Progenitor cell of endocrine pancreas (in vitro differentiated cells): Measurements from ENCODE around the gene TCEA2. TPM values are rescaled to one million over a fixed set of nuclear protein-coding genes. Genes with fewer than 3 reads are reported as not detected.

Experiments
- DNase-seq: peaks from one replicate; pipeline ENCODE4 v3.0.0; 2021; ENCODE audit warnings: low spot score; ENCODE audit not compliant: unreplicated experiment
- H3K27ac Mint-ChIP-seq: 2 replicates; pipeline ENCODE4 v1.8.0; 2021; ENCODE audit warnings: mild to moderate bottlenecking, moderate library complexity, mixed read lengths
- H3K27me3 Mint-ChIP-seq: 2 replicates; pipeline ENCODE4 v1.8.0; 2021; ENCODE audit warnings: mixed read lengths
- H3K36me3 Mint-ChIP-seq: 2 replicates; pipeline ENCODE4 v1.8.0; 2022; ENCODE audit warnings: mixed read lengths; ENCODE audit not compliant: insufficient read depth
- H3K4me1 Mint-ChIP-seq: 2 replicates; pipeline ENCODE4 v1.8.0; 2021; ENCODE audit warnings: low read depth, mixed read lengths
- H3K4me3 Mint-ChIP-seq: 2 replicates; pipeline ENCODE4 v1.8.0; 2021; ENCODE audit warnings: low read depth, mild to moderate bottlenecking, moderate library complexity, mixed read lengths
- H3K9me3 Mint-ChIP-seq: 2 replicates; pipeline ENCODE4 v1.8.0; 2021; ENCODE audit warnings: low read depth, mixed read lengths
- total RNA-seq: library from RNA; stranded (reverse); gene quantifications from 2 replicates; pipeline ENCODE4 v1.2.1, GENCODE V29; 2021
- TF ChIP-seq, protein P1 (sequence below): fragments of 200-600 bp; sonication (generic); IDR thresholded peaks from one replicate; pipeline ENCODE4 v1.5.0; 2021; ENCODE audit warnings: antibody characterized with exemption, mild to moderate bottlenecking; ENCODE audit not compliant: unreplicated experiment

The TCEA2 gene
- total RNA-seq, 1 donor from 2014 or later = 92.7 TPM

DNA sequence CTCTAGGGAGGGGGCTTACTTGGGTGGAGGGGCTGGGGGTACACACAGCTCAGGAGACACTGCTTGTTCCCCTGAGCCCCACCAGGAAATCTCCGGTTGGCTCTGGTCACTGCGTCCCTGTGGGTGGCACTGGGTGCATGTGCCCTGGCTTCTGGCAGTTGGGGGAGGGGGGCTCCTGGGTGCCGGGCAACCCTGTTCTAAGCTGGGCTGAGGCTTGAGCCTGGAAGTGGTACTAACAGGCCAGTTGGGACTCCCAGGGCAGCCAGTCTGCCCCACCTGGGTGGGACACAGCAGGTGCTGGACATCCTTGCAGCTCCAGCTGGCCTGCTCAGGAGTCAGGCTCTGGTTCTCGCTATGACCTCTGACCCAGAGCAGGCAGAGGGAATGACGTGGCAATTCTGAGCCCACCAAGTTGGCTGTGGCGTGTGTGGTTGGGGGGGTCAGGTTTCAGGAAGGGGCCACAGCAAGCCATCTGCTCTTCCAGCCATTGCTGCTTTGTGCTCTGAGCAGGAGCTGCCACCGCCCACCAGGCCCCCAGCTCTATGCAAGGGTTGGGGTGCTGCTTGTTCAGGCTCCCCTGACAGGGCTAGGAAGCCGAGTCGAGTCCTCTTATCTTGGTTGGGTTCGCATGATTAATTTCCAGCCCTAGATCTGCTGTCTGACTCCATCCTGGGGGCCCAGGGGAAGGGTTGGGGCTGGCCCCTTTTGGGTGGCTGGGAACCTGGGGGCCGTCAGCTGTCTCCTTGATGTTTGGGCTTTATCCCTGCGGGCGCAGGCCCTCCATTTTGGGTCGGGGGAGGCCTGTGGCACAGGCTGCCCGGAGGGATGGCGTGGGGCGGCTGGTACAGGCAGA lies 26.4 kb upstream of the TCEA2 start:
- H3K36me3 Mint-ChIP-seq = peaks cover 8% of the 10 kb centered on the region
- no peak overlapping the region for H3K4me3 Mint-ChIP-seq
- DNase-seq = no peak

DNA sequence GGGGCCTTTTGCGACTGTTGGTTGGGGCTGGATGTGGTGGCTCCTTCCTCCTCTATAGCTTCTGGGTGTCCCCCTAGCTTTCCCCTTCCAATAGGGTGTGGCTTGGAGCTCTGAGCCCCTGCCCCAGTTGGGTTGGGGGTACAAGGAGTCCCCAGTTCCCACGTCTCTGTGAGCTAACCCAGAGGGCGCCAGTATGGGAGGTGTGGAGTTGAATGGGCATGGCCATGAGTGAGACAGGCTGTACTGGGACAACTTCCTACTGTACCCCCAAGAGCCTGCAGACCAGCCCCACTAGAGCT lies 25.9 kb upstream of the TCEA2 start:
- TF ChIP-seq, protein P1, sequence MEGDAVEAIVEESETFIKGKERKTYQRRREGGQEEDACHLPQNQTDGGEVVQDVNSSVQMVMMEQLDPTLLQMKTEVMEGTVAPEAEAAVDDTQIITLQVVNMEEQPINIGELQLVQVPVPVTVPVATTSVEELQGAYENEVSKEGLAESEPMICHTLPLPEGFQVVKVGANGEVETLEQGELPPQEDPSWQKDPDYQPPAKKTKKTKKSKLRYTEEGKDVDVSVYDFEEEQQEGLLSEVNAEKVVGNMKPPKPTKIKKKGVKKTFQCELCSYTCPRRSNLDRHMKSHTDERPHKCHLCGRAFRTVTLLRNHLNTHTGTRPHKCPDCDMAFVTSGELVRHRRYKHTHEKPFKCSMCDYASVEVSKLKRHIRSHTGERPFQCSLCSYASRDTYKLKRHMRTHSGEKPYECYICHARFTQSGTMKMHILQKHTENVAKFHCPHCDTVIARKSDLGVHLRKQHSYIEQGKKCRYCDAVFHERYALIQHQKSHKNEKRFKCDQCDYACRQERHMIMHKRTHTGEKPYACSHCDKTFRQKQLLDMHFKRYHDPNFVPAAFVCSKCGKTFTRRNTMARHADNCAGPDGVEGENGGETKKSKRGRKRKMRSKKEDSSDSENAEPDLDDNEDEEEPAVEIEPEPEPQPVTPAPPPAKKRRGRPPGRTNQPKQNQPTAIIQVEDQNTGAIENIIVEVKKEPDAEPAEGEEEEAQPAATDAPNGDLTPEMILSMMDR = no peak
- H3K27me3 Mint-ChIP-seq = peaks cover 16% of the 10 kb centered on the region

More for the DNA sequence above, 26.4 kb upstream of the TCEA2 start:
- Mint-ChIP-seq H3K9me3 (no peaks in the 10 kb centered on the region), H3K27me3 (peaks cover 16% of the 10 kb centered on the region), H3K27ac (no peak overlapping the region), H3K4me1 (peaks cover 16% of the 10 kb centered on the region)
- TF ChIP-seq, protein P1 = no peak

DNA sequence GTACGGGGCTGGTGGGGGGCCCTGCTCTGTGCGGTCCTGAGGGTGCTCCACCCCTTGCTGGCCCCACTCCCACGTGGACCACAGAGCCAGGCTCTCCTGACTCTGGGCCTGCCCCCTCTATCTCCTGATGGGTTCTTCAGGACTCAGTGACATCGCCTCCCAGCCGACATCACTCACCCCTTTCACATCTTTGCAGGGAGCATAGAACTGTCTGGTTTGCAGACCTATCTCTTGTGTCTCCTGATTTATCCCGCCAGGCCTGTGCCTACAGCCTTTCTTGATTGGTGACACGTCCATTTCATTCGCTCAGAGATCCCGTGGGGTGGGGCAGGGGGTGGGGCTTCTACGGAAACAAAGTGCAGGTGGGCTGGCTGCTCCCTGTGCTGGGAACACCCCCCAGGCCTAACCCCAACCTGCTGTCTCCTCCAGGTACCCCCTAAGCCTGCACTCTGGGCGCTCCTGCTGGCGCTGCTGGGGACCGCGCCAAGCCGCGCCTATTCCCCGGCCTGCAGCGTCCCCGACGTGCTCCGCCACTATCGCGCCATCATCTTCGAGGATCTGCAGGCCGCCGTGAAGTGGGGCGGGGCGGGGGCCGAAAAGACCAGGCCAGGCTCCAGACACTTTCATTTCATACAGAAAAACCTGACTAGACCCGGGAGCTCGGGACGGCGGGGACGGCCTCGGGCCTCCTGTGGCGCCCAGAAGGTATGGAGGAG lies 25.3 kb upstream of the TCEA2 start:
- Mint-ChIP-seq H3K36me3 (peaks cover 7% of the 10 kb centered on the region), H3K9me3 (no peaks in the 10 kb centered on the region), H3K27me3 (peaks cover 16% of the 10 kb centered on the region), H3K4me1 (peaks cover 16% of the 10 kb centered on the region), H3K27ac (no peak overlapping the region), H3K4me3 (peak overlapping the region; percentile 37)
- TF ChIP-seq, protein P1 = no peak
- DNase-seq = no peak

More for the DNA sequence above, 25.9 kb upstream of the TCEA2 start:
- Mint-ChIP-seq H3K9me3 (no peaks in the 10 kb centered on the region), H3K4me3 (no peak overlapping the region), H3K4me1 (peaks cover 16% of the 10 kb centered on the region), H3K36me3 (peaks cover 8% of the 10 kb centered on the region), H3K27ac (no peak overlapping the region)
- DNase-seq = no peak

DNA sequence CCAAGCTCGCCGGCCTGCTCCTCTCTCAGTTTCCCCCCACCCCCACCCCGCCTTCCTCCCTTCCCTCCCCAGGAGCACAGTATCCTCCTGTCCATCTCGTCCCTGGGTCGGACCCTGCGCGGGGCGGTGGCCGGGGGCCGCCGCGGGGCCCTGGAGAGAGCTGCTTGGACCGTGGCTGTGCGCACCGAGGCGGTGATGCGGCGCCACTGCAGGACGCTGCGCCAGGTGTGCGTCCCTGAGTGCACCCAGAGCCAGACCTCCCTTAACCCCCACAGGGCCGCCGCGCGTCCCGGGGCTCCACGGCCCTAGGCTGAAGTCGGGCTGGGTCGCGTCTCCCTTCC lies 24.8 kb upstream of the TCEA2 start:
- H3K27me3 Mint-ChIP-seq = peaks cover 16% of the 10 kb centered on the region
- no peak overlapping the region for H3K4me3 Mint-ChIP-seq
- no peak overlapping the region for H3K27ac Mint-ChIP-seq

More for the DNA sequence above, 24.8 kb upstream of the TCEA2 start:
- no peaks in the 10 kb centered on the region for H3K9me3 Mint-ChIP-seq
- no peak for DNase-seq
- H3K4me1 Mint-ChIP-seq = peaks cover 16% of the 10 kb centered on the region
- TF ChIP-seq, protein P1 = no peak
- H3K36me3 Mint-ChIP-seq = peaks cover 7% of the 10 kb centered on the region
